ENCODE data around the gene TSPAN2. TPM values are rescaled to one million over a fixed set of nuclear protein-coding genes. Genes with fewer than 3 reads are reported as not detected.
A peak's percentile ranks its signal among the peaks of the same experiment; 100 is the strongest.

Gene TSPAN2
- total RNA-seq, 1 donor from 2014 or later: 10.9 TPM

DNA sequence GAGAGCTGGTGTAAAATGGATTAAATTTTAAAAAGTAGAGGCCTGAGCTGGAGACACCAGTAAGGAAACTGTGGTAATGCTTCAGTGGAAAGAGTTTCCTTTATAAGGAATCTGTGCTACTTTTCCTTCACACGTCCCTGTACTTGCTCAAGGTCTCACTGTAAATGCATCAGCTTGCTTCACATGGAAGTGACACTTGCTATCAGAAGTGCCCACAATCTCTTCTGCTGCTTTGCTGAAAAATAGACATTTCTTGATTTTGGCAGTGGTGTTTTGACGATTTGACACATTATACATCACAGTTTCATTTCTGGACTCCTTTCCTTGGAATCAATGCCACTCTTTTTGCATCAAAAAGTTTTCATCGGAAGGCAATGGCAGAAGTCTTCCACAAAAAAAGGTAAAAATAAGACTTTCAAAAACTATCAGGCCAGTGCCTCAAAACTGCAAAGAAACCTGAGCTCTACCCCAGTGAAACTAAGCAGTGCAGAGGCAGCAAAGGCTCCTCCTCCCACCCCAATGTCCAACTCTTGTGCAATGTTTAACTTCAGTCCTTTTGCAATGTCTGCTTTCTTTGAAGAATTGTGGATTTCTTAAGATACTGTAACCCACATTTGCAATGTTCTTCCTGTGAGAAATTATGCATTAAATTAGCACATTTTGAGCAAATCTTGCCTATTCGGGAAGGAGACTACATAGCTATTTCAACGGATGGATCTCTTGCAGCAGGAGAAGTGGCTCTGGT is 18.4 kb upstream of the TSPAN2 start:
- Histone ChIP-seq H3K4me3 (no peak overlapping the region), H3K36me3 (no peaks in the 10 kb centered on the region), H3K27ac (peak overlapping the region in 1 of 2 donors; percentile 7), H3K9me3 (no peaks in the 10 kb centered on the region), H3K27me3 (no peaks in the 10 kb centered on the region), H3K4me1 (peaks cover 0 to 2% of the 10 kb centered on the region in 2 donors)
- no peak for DNase-seq (ENCODE audit: low spot score in 2 of 2)
- TF ChIP-seq, protein P1, sequence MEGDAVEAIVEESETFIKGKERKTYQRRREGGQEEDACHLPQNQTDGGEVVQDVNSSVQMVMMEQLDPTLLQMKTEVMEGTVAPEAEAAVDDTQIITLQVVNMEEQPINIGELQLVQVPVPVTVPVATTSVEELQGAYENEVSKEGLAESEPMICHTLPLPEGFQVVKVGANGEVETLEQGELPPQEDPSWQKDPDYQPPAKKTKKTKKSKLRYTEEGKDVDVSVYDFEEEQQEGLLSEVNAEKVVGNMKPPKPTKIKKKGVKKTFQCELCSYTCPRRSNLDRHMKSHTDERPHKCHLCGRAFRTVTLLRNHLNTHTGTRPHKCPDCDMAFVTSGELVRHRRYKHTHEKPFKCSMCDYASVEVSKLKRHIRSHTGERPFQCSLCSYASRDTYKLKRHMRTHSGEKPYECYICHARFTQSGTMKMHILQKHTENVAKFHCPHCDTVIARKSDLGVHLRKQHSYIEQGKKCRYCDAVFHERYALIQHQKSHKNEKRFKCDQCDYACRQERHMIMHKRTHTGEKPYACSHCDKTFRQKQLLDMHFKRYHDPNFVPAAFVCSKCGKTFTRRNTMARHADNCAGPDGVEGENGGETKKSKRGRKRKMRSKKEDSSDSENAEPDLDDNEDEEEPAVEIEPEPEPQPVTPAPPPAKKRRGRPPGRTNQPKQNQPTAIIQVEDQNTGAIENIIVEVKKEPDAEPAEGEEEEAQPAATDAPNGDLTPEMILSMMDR (IDR thresholded peaks at IDR 0.05): no peak
- intact Hi-C loops (cut with DNase I): no loop called here

DNA sequence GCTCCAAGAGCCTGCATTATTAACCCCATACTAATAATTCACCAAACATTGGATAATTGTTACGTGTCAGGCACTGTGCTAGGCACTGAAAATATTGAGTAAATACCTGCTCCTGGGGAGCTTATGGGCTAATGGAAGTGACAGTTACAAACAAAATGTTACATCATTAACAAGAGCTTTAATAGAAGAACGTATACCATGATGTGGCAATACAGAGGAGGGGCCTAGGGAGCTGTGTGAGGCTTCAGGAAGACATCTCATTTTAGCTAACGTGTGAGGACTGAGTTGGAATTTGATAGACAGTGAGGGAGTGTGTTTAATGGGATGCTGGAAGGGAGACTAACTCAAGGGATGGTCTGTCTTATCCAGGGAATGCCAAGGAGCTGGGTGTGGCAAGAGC is 16.5 kb upstream of the TSPAN2 start:
- intact Hi-C loops (cut with DNase I): no loop called here
- TF ChIP-seq, protein P1 (IDR thresholded peaks at IDR 0.05): no peak

GRCh38 chr1:115099693-115100050 is 10.4 kb upstream of the TSPAN2 start:
- Histone ChIP-seq H3K4me1 (peaks cover 0 to 3% of the 10 kb centered on the region in 2 donors), H3K9me3 (no peaks in the 10 kb centered on the region), H3K4me3 (peak overlapping the region; percentile 32 to 61), H3K27ac (peak overlapping the region; percentile 82), H3K36me3 (no peaks in the 10 kb centered on the region), H3K27me3 (no peaks in the 10 kb centered on the region)
- intact Hi-C loops (cut with DNase I): loop anchor here (2.0 to 10.0 kb wide), 3 partner anchors 35 to 515 kb away; partner anchors contain the start of gene BCAS2
- no peak for DNase-seq (ENCODE audit: low spot score in 2 of 2)
- TF ChIP-seq, protein P1 (IDR thresholded peaks at IDR 0.05): no peak

More for the DNA sequence above, 16.5 kb upstream of the TSPAN2 start:
- Histone ChIP-seq H3K4me1 (peaks cover 0 to 2% of the 10 kb centered on the region in 2 donors), H3K36me3 (no peaks in the 10 kb centered on the region), H3K27me3 (no peaks in the 10 kb centered on the region), H3K4me3 (no peak overlapping the region), H3K27ac (no peak overlapping the region), H3K9me3 (no peaks in the 10 kb centered on the region)
- no peak for DNase-seq (ENCODE audit: low spot score in 2 of 2)

DNA sequence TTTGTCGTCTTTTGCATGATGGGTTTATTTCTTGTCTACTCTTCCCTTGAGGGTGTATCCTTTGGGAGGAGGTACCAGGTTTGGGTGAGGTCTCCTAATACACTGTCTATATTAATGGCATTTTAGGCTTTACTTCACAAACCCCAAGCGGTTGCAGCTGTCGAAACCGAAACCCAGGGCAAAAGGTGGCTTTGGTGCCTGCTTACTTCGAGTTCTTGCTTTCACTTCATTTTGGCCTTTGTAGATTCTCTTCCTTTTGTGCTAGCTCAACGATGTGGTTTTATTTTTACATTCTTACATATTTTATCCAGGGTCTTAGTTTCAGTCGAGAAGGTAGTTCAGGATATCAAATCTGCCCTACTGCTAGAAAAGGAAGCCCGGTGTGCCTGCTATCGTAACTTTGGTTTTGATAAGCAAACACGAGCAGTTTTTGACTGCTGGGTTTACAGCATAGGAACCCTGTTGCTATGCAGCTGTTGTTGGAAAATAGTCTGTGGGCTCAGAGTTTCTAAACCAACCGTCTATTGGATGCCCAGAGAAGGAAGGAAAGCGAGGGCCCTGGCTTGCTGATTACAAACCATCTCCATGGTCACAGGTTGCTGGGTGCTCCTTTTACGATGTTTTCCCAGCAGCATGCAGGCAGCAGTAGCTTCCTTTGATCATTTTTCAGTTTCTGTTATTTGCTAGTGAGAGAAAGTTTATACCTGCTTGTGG is 9.8 kb upstream of the TSPAN2 start:
- TF ChIP-seq, protein P1 (IDR thresholded peaks at IDR 0.05): no peak
- DNase-seq (ENCODE audit: low spot score in 2 of 2): peak in 1 of 2 donors; percentile 81

DNA sequence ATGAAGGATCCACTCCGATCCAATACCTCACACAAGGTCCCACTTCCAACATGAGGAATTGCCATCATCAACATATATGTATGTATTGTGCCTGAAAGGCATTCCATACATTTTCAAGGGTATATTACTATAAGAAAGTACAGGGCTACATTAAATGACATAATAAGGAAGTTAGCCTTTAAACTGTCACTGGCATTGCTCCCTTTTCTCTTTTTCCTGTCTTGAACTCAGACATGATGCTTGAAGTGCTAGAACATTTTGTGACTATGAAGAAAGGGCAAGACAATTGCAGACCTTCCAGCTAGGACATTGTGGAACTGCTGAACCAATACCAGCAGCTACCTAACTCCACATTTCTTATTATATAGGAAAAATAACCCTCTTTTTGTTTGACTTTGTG is 2.9 kb upstream of the TSPAN2 start:
- TF ChIP-seq, protein P1 (IDR thresholded peaks at IDR 0.05): no peak
- H3K36me3 ChIP-seq: no peaks in the 10 kb centered on the region
- intact Hi-C loops (cut with DNase I): loop anchor here (10.0 kb wide), 1 partner anchor 507 kb away; the partner anchor contains the start of gene BCAS2
- H3K27ac ChIP-seq: peak overlapping the region; percentile 10 to 95
- peaks cover 0 to 8% of the 10 kb centered on the region in 2 donors for H3K4me1 ChIP-seq
- H3K9me3 ChIP-seq: no peaks in the 10 kb centered on the region
- no peak for DNase-seq (ENCODE audit: low spot score in 2 of 2)
- H3K27me3 ChIP-seq: no peaks in the 10 kb centered on the region
- H3K4me3 ChIP-seq: no peak overlapping the region

More for the DNA sequence above, 9.8 kb upstream of the TSPAN2 start:
- Histone ChIP-seq H3K27me3 (no peaks in the 10 kb centered on the region), H3K4me3 (peak overlapping the region; percentile 32 to 61), H3K9me3 (no peaks in the 10 kb centered on the region), H3K27ac (peak overlapping the region; percentile 82), H3K4me1 (peaks cover 0 to 3% of the 10 kb centered on the region in 2 donors), H3K36me3 (no peaks in the 10 kb centered on the region)
- intact Hi-C loops (cut with DNase I): loop anchor here (2.0 to 10.0 kb wide), 3 partner anchors 36 to 514 kb away; partner anchors contain the start of gene BCAS2

All from ascending aorta (tissue), 2 donors.